Heart left ventricle (tissue), 16 donors: ENCODE data around the gene ZDHHC14. TPM values are rescaled to one million over a fixed set of nuclear protein-coding genes. Genes with fewer than 3 reads are reported as not detected.

Source experiments
- ATAC-seq, 4 donors: fragments of 200-7000 bp; cut with Tn5 transposase; one replicate each; pipeline ENCODE4 v1.9.1; 2020 to 2022; ENCODE audit warnings: moderate library complexity in 4 of 4, mild to moderate bottlenecking in 3 of 4, moderate number of reproducible peaks in 1 of 4
- DNase-seq, 5 donors: peaks; one replicate each; pipeline ENCODE4 v3.0.0-alpha.2; 2020
- H3K27ac ChIP-seq, 12 donors: fragments of 200-600 bp; sonication (generic) in 4 of 12; one replicate each; pipeline versions ENCODE4 v1.5.0 to v1.8.0; 2016 to 2022; ENCODE audit warnings: mild to moderate bottlenecking in 2 of 12
- H3K27me3 ChIP-seq, 9 donors: fragments of 200-600 bp; sonication (generic) in 2 of 9; one replicate each; pipeline versions ENCODE4 v1.5.1 to v1.8.0; 2016 to 2022; ENCODE audit warnings: mild to moderate bottlenecking in 3 of 9
- H3K36me3 ChIP-seq, 9 donors: fragments of 200-600 bp; sonication (generic) in 2 of 9; one replicate each; pipeline versions ENCODE4 v1.5.0 to v1.8.0; 2018 to 2022; ENCODE audit warnings: mild to moderate bottlenecking in 2 of 9
- H3K4me1 ChIP-seq, 12 donors: fragments of 200-600 bp; sonication (generic) in 4 of 12; one replicate each; pipeline versions ENCODE4 v1.5.0 to v1.8.0; 2016 to 2022; ENCODE audit warnings: mild to moderate bottlenecking in 3 of 12
- H3K4me3 ChIP-seq, 12 donors: fragments of 200-600 bp; sonication (generic) in 4 of 12; one replicate each; pipeline versions ENCODE4 v1.5.0 to v1.8.0; 2017 to 2022; ENCODE audit warnings: mild to moderate bottlenecking in 9 of 12, moderate library complexity in 4 of 12
- H3K9me3 ChIP-seq, 12 donors: fragments of 200-600 bp; sonication (generic) in 4 of 12; one replicate each; pipeline versions ENCODE4 v1.5.0 to v1.8.0; 2016 to 2022; ENCODE audit warnings: mild to moderate bottlenecking in 1 of 12
- CTCF ChIP-seq, 12 donors: fragments of 200-600 bp; sonication (generic) in 4 of 12; IDR thresholded peaks; one replicate each; pipeline versions ENCODE4 v1.5.0 to v1.8.0; 2018 to 2022; ENCODE audit warnings: antibody characterized with exemption in 12 of 12, mild to moderate bottlenecking in 5 of 12
- POLR2A ChIP-seq, 2 donors: fragments of 450-650 bp; IDR thresholded peaks; one replicate each; pipeline ENCODE4 v1.6.1; 2017; ENCODE audit warnings: antibody characterized with exemption in 2 of 2, mild to moderate bottlenecking in 2 of 2, moderate library complexity in 2 of 2
- whole genome bisulfite sequencing, 4 donors: extraction: QIAGEN DNeasy Blood & Tissue Kit in 2 of 4; methylation state at CpG; one replicate each; pipeline versions ENCODE4 v1.1.5 to v1.1.7; 2013 to 2018; 5-methylcytosine and 5-hydroxymethylcytosine counted together
- intact Hi-C, 10 donors: fragments of 100-400 bp; cut with DNase I; formaldehyde crosslinking; loops; one replicate each; pipeline versions ENCODE4 v1.11.1 to v1.14.2; 2022
- polyA plus RNA-seq, 2 donors: library from polyadenylated mRNA; stranded (reverse); fragments of 200-250 nt; gene quantifications; one replicate each; pipeline ENCODE4 v1.2.3, GENCODE V29; 2013
- total RNA-seq, 9 donors: library from RNA; depleted of rRNA in 2 of 9; stranded (reverse); fragments of >200 nt in 2 of 9; fragmentation: NEBNext Ultra II Directional in 3 of 9; extraction: Animal tissue kit (Norgen Biotek cat#: 25700) in 3 of 9; gene quantifications; one replicate each; pipeline versions ENCODE4 v1.1.0 to v1.2.4, GENCODE V29; 2016 to 2023
- donor health status: ischemic (EF 13 %, LVEDD 7.1; RV severe dilation, severe dysfunction).
- donor health status: healthy with polysubstance abuse.
- donor health status: DM: no; HTN: yes; CAD: no.
- donor health status: DM: no; HTN: no; CAD: no.
- donor health status: ischemic (EF 25% LVEDD 6.9; RV normal size, moderate dysfunction).
- donor health status: ischemic (EF 25% LVEDD 5.7; RV mildly dilated, moderate dysfunction).
- donor health status: healthy.
- donor health status: DM: yes; HTN: yes; CAD: no.
- donor health status: ischemic (EF 35%, LVEDD 5.7; RV mildly dilated, moderate dysfunction).
- donor health status: nonischemic (EF 11% LVEDD 7.7; RV severe dilation, severe dysfunction).
- donor health status: DM: yes; HTN: yes; CAD: no.
- donor health status: PGD.
- donor health status: ischemic (EF 29% LVEDD 5.4; RV normal size, mild dysfunction).
- donor health status: nonischemic (EF 23%, LVEDD 6.1; RV moderate dilation, normal function).

ZDHHC14 gene
- total and polyA plus RNA-seq, 11 donors = 7.0 to 25.8 (median 15.4) TPM

GRCh38 chr6:157538698-157539097 is 157.7 kb downstream of the ZDHHC14 start:
- TF ChIP-seq POLR2A (IDR thresholded peaks at IDR 0.05) (no peak), CTCF (IDR thresholded peaks at IDR 0.05) (no peak)
- ATAC-seq (no peak), DNase-seq (no peak)
- intact Hi-C loops = no loop called here
- Histone ChIP-seq H3K9me3 (no peaks in the 10 kb centered on the region), H3K27ac (no peak overlapping the region), H3K4me3 (no peak overlapping the region), H3K36me3 (peaks cover 0 to 11% (median 3%) of the 10 kb centered on the region in 9 donors), H3K4me1 (peaks cover 0 to 54% (median 29%) of the 10 kb centered on the region in 12 donors), H3K27me3 (no peaks in the 10 kb centered on the region)
- 92 to 98% (median 94%) methylated on average over 13 of the region's 13 CpGs for WGBS, 4 donors

GRCh38 chr6:157539421-157539822 is 158.4 kb downstream of the ZDHHC14 start:
- Histone ChIP-seq H3K4me1 (peaks cover 0 to 54% (median 26%) of the 10 kb centered on the region in 12 donors), H3K4me3 (no peak overlapping the region)
- intact Hi-C loops = no loop called here

DNA sequence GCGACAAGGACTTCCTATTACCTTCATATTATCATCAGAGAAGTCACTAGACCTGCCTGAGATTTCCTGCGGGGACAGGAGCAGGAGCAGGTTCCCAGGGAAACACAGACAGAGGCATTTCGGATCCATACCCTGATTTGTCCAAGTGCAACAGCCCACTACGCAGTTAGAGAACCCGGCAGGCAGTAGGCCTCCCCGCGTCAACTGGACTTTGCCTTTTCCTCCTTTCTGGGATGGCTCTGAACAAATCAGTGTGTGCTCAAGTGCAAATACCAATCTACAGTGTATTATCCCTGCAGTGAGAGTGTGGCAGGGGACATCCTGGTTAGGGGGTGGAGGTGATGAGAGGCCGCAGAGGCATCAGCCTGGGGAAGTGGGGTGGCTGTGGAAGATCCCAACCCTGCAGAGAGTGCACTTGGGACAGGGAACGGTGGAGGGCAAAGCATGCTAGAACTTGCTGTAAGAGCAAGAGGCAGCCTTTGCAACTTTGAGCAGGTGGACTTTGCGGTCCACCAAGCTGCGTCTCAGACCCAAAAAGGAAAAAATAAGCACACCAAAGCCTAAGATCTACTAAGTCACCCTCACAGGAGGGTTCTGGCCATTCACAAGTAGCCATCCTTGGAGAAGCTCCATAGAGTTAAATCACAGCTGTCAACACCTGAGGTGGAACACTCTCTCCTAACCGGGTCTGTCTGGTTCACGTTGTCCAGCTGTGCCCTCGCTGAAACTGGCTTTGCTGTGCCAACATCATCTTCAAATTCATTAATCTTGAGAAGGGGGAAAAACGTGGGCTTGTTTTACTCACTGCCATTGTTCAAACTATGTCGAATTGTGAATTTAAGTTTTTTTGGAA is 159.1 kb downstream of the ZDHHC14 start:
- Histone ChIP-seq H3K27ac (no peak overlapping the region), H3K4me3 (no peak overlapping the region), H3K36me3 (peaks cover 0 to 21% (median 3%) of the 10 kb centered on the region in 9 donors), H3K9me3 (no peaks in the 10 kb centered on the region), H3K4me1 (peaks cover 0 to 50% (median 23%) of the 10 kb centered on the region in 12 donors), H3K27me3 (no peaks in the 10 kb centered on the region)
- DNase-seq = no peak
- intact Hi-C loops = loop anchor here in 1 of 10 donors (5.0 kb wide), 1 partner anchor 158 kb away; the partner anchor contains the start of gene ZDHHC14
- no peak for TF ChIP-seq POLR2A (IDR thresholded peaks at IDR 0.05)
- TF ChIP-seq CTCF (IDR thresholded peaks at IDR 0.05) = no peak
- WGBS, 4 donors = 82 to 89% (median 86%) methylated on average over 16 of the region's 16 CpGs
- ATAC-seq = peak in 2 of 4 donors; percentile 59 to 71

More at GRCh38 chr6:157539421-157539822, 158.4 kb downstream of the ZDHHC14 start:
- Histone ChIP-seq H3K9me3 (no peaks in the 10 kb centered on the region), H3K36me3 (peaks cover 0 to 18% (median 3%) of the 10 kb centered on the region in 9 donors), H3K27ac (no peak overlapping the region), H3K27me3 (no peaks in the 10 kb centered on the region)
- DNase-seq (no peak), ATAC-seq (no peak)
- no peak for TF ChIP-seq CTCF (IDR thresholded peaks at IDR 0.05)
- TF ChIP-seq POLR2A (IDR thresholded peaks at IDR 0.05) = no peak
- 63 to 82% (median 72%) methylated on average over 10 of the region's 10 CpGs for WGBS, 4 donors
